ENCODE data around the gene ATXN1.

Gene ATXN1

GRCh38 chr6:16295471-16295870, 465.8 kb downstream of the ATXN1 start:
- no peaks in the 10 kb centered on the region; the same call in 1 of the 2 replicates for H3K36me3 ChIP-seq (ENCODE audit: control insufficient read depth, insufficient read depth, low read length)
- TF ChIP-seq CTCF (IDR thresholded peaks at IDR 0.05; ENCODE audit: insufficient read depth, low read length, poor library complexity, severe bottlenecking), result no peak
- no peaks in the 10 kb centered on the region for H3K27me3 ChIP-seq (replicated peaks; ENCODE audit: control insufficient read depth, insufficient read depth, low read length)
- H3K4me3 ChIP-seq (replicated peaks; ENCODE audit: low read depth, low read length), result no peak overlapping the region
- DNase-seq (ENCODE audit: extremely low read depth, insufficient read length), result no peak

- no peak for DNase-seq (ENCODE audit: extremely low read depth, insufficient read length)
- no peak overlapping the region for H3K4me3 ChIP-seq (replicated peaks; ENCODE audit: low read depth, low read length)
- H3K36me3 ChIP-seq (ENCODE audit: control insufficient read depth, insufficient read depth, low read length), result no peaks in the 10 kb centered on the region; the same call in 1 of the 2 replicates
- no peak for TF ChIP-seq CTCF (IDR thresholded peaks at IDR 0.05; ENCODE audit: insufficient read depth, low read length, poor library complexity, severe bottlenecking)
- no peaks in the 10 kb centered on the region for H3K27me3 ChIP-seq (replicated peaks; ENCODE audit: control insufficient read depth, insufficient read depth, low read length)
Observed at GRCh38 chr6:16295060-16295459, 466.2 kb downstream of the ATXN1 start.

GRCh38 chr6:16294371-16294770, 466.9 kb downstream of the ATXN1 start:
- no peak for DNase-seq (ENCODE audit: extremely low read depth, insufficient read length)
- H3K27me3 ChIP-seq (replicated peaks; ENCODE audit: control insufficient read depth, insufficient read depth, low read length), result no peaks in the 10 kb centered on the region
- no peak overlapping the region for H3K4me3 ChIP-seq (replicated peaks; ENCODE audit: low read depth, low read length)
- no peak for TF ChIP-seq CTCF (IDR thresholded peaks at IDR 0.05; ENCODE audit: insufficient read depth, low read length, poor library complexity, severe bottlenecking)
- no peaks in the 10 kb centered on the region for H3K36me3 ChIP-seq (ENCODE audit: control insufficient read depth, insufficient read depth, low read length)

GRCh38 chr6:16292942-16293341, 468.3 kb downstream of the ATXN1 start:
- no peak for DNase-seq (ENCODE audit: extremely low read depth, insufficient read length)
- H3K4me3 ChIP-seq (replicated peaks; ENCODE audit: low read depth, low read length), result no peak overlapping the region
- TF ChIP-seq CTCF (IDR thresholded peaks at IDR 0.05; ENCODE audit: insufficient read depth, low read length, poor library complexity, severe bottlenecking), result no peak
- no peaks in the 10 kb centered on the region for H3K36me3 ChIP-seq (ENCODE audit: control insufficient read depth, insufficient read depth, low read length)
- H3K27me3 ChIP-seq (replicated peaks; ENCODE audit: control insufficient read depth, insufficient read depth, low read length), result no peaks in the 10 kb centered on the region

GRCh38 chr6:16292432-16292831, 468.8 kb downstream of the ATXN1 start:
- Histone ChIP-seq H3K36me3 (ENCODE audit: control insufficient read depth, insufficient read depth, low read length) (no peaks in the 10 kb centered on the region), H3K4me3 (replicated peaks; ENCODE audit: low read depth, low read length) (no peak overlapping the region), H3K27me3 (replicated peaks; ENCODE audit: control insufficient read depth, insufficient read depth, low read length) (no peaks in the 10 kb centered on the region)
- DNase-seq (ENCODE audit: extremely low read depth, insufficient read length), result no peak
- TF ChIP-seq CTCF (IDR thresholded peaks at IDR 0.05; ENCODE audit: insufficient read depth, low read length, poor library complexity, severe bottlenecking), result no peak

GRCh38 chr6:16291739-16292138, 469.5 kb downstream of the ATXN1 start:
- TF ChIP-seq CTCF (IDR thresholded peaks at IDR 0.05; ENCODE audit: insufficient read depth, low read length, poor library complexity, severe bottlenecking), result no peak
- Histone ChIP-seq H3K36me3 (ENCODE audit: control insufficient read depth, insufficient read depth, low read length) (no peaks in the 10 kb centered on the region), H3K4me3 (replicated peaks; ENCODE audit: low read depth, low read length) (no peak overlapping the region), H3K27me3 (replicated peaks; ENCODE audit: control insufficient read depth, insufficient read depth, low read length) (no peaks in the 10 kb centered on the region)
- no peak for DNase-seq (ENCODE audit: extremely low read depth, insufficient read length)
